Panc1 (cell line): ENCODE data around the gene CFAP157. TPM values are rescaled to one million over a fixed set of nuclear protein-coding genes. Genes with fewer than 3 reads are reported as not detected.

ENCODE experiments used
- ATAC-seq: fragments of 200-7000 bp; cut with Tn5 transposase; 2 replicates; pipeline ENCODE4 v1.9.1; 2020; ENCODE audit warnings: mild to moderate bottlenecking, moderate library complexity
- BruUV-seq: library from RNA; stranded (reverse); fragments of 400-500 nt; replicated peaks from 2 replicates; lab custom pipeline; 2021; lab: Mats Ljungman, UMichigan
- CTCF ChIA-PET: fragments of 300-600 bp; sonication (Branson Sonifier 250); formaldehyde crosslinking; loops from one replicate; lab custom pipeline; 2022; ENCODE audit warnings: antibody characterized with exemption; lab: Charles Lee
- POLR2A ChIA-PET: fragments of 300-600 bp; sonication (Branson Sonifier 250); formaldehyde crosslinking; loops from one replicate; lab custom pipeline; 2022; ENCODE audit warnings: antibody characterized with exemption; lab: Charles Lee
- DNase-seq: peaks from one replicate; pipeline ENCODE4 v3.0.0-alpha.2; 2010; ENCODE audit warnings: low read depth, low spot score
- H3K27ac ChIP-seq: 2 replicates; pipeline ENCODE4 v1.5.1; 2011; ENCODE audit warnings: mild to moderate bottlenecking, low read length, inconsistent platforms
- H3K27me3 ChIP-seq: fragments of 200-500 bp; sonication (Bioruptor generic); 2 replicates; pipeline ENCODE4 v1.6.0; 2014; ENCODE audit warnings: low read length, inconsistent platforms; ENCODE audit not compliant: control insufficient read depth, insufficient read depth
- H3K36me3 ChIP-seq: fragments of 200-500 bp; sonication (Bioruptor generic); 2 replicates; pipeline ENCODE4 v1.5.1; 2014; ENCODE audit warnings: inconsistent platforms, mild to moderate bottlenecking, low read length, moderate library complexity; ENCODE audit not compliant: control insufficient read depth, insufficient read depth
- H3K4me1 ChIP-seq: 2 replicates; pipeline ENCODE4 v1.5.1; 2011; ENCODE audit warnings: inconsistent platforms, mild to moderate bottlenecking, low read length, moderate library complexity; ENCODE audit not compliant: control insufficient read depth, insufficient read depth
- H3K4me3 ChIP-seq, 2 experiments: 2 replicates each; pipeline ENCODE4 v1.5.1; 2011 to 2012; ENCODE audit warnings: low read depth in 2 of 2, low read length in 2 of 2, mild to moderate bottlenecking in 2 of 2, inconsistent platforms in 1 of 2, moderate library complexity in 1 of 2
- H3K9me3 ChIP-seq: fragments of 200-500 bp; sonication (Bioruptor generic); 2 replicates; pipeline ENCODE4 v1.5.1; 2014; ENCODE audit warnings: low read depth, mild to moderate bottlenecking, inconsistent platforms, low read length, moderate library complexity; ENCODE audit not compliant: control insufficient read depth, insufficient read depth
- CTCF ChIP-seq: fragments of 450-650 bp; IDR thresholded peaks from 2 replicates; pipeline ENCODE4 v1.5.1; 2017; ENCODE audit warnings: mild to moderate bottlenecking
- POLR2AphosphoS5 ChIP-seq: IDR thresholded peaks from 2 replicates; pipeline ENCODE4 v1.6.1; 2012; ENCODE audit warnings: mild to moderate bottlenecking, low read depth, low read length, moderate library complexity
- REST ChIP-seq, 2 experiments: IDR thresholded peaks; 2 replicates each; pipeline ENCODE4 v1.6.1; 2011 to 2012; ENCODE audit warnings: low read depth in 2 of 2, control low read depth in 1 of 2, low read length in 1 of 2, mild to moderate bottlenecking in 1 of 2, moderate library complexity in 1 of 2; ENCODE audit not compliant: insufficient read depth in 1 of 2
- SIN3A ChIP-seq: IDR thresholded peaks from 2 replicates; pipeline ENCODE4 v1.6.1; 2012; ENCODE audit warnings: low read depth, mild to moderate bottlenecking, low read length, moderate library complexity, borderline replicate concordance; ENCODE audit not compliant: insufficient read depth
- TCF7L2 ChIP-seq: IDR thresholded peaks from 2 replicates; pipeline ENCODE4 v1.6.1; 2011; ENCODE audit warnings: mild to moderate bottlenecking, low read depth, low read length, inconsistent platforms
- in situ Hi-C: cut with HindIII; loops from 2 replicates; pipeline ENCODE4 v1.10.0; 2016; ENCODE audit warnings: low sequenced_read_pairs, low pct_unique_long_range_greater_than_20kb
- intact Hi-C: fragments of 100-400 bp; cut with micrococcal nuclease; formaldehyde crosslinking; loops from one replicate; pipeline ENCODE4 v1.10.0; 2022; ENCODE audit not compliant: unreplicated experiment
- total RNA-seq: library from RNA; stranded (reverse); gene quantifications from one replicate; pipeline ENCODE4 v1.2.1, GENCODE V29; 2021; ENCODE audit not compliant: unreplicated experiment

The CFAP157 gene
- total RNA-seq, 1 experiment from 2014 or later: not detected

DNA sequence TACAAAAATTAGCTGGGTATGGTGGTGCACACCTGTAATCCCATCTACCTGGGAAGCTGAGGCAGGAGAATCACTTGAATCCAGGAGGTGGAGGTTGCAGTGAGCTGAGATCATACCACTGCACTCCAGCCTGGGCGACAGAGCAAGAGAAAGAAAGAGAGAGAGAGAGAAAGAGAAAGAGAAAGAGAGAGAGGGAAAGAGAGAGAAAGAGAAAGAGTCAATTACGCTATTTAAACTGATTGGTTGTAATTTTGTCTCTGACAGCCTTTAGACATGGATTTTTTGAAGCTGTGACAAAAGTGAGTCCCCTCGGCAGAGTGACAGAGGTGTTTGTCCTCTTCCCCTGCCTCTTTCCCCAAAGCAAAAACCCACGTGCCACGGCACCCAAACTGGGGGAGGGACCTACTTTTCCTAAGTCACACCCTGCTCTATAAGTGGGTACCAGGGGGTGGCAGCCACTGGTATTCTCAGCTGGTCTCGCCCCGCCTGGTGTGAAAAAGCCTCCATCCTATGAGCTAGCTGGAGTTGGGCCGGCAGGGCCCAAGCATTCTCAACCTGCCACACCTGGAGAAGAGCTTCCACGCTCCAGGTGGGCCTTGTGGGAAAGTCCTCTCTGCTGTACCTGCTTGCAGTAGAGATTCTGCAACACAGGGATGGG lies 3.4 kb upstream of the CFAP157 start (continued):
- TF ChIP-seq TCF7L2: no peak

DNA sequence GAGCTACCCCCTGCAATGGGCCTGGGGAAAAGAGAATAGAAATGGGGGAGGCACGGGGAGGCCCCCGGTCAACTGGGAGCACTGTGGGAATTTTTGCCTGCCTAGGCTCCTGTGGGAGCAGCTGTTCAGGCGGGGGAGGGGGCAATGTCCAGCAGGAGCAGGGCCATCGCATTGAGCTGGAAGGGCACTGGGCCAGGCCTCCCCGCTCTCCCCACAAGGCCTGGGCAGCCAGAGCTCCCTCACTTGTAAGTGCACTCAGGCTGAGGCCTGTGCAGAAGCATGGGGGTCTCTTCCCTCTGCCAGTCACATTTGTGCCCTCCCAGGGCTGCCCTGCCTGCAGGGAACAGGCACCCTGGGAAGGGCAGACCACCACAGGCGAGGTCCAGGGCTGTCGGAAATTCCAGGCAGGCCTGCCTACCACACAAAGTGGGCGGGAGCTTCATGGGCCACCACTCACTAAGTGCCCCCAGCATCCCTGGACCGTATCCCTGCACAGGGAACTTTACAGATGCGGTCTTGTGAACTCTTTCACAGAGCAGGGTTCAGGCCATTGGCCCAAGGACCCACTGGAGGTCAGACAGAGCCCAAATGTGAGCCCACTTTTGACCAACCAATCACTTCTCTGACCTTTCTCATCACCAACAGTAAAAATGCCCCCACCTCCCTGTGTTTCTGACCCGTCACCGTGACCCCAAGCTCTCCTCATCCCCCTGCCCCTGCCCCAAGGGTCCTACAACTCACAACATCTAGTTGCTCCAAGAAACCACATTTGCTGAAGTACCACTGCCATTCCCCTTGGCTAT lies 1.0 kb upstream of the CFAP157 start:
- H3K27ac ChIP-seq: no peak overlapping the region
- ATAC-seq (no peak), DNase-seq (no peak)
- no peak overlapping the region for H3K4me3 ChIP-seq
- in situ Hi-C loops: no loop called here
- TF ChIP-seq REST (IDR thresholded peaks at IDR 0.05; ENCODE audit: insufficient read depth in 1 of 2, low read depth in 2 of 2, low read length in 1 of 2) (no peak), SIN3A (no peak), POLR2AphosphoS5 (no peak), CTCF (no peak), TCF7L2 (no peak)
- no peaks in the 10 kb centered on the region for H3K36me3 ChIP-seq
- no peaks in the 10 kb centered on the region for H3K9me3 ChIP-seq
- no TSS peak for BruUV-seq
- intact Hi-C loops: no loop called here
- ChIA-PET POLR2A (no interaction called here), CTCF (no interaction called here)
- H3K27me3 ChIP-seq: no peaks in the 10 kb centered on the region
- H3K4me1 ChIP-seq: no peaks in the 10 kb centered on the region; the same call in 1 of the 2 replicates

- H3K27me3 ChIP-seq: no peaks in the 10 kb centered on the region
- ChIA-PET CTCF (interaction anchor here (0.6 kb wide), 1 partner anchor 1669 kb away, joined by 7 read pairs; no protein-coding TSS in a partner anchor), POLR2A (no interaction called here)
- in situ Hi-C loops (no loop called here), intact Hi-C loops (no loop called here)
- H3K9me3 ChIP-seq: no peaks in the 10 kb centered on the region
- no peak; the same call in 1 of the 2 replicates for TF ChIP-seq CTCF
- DNase-seq (no peak), ATAC-seq (peak; percentile 59; the same call in 1 of the 2 replicates)
- no peak overlapping the region for H3K4me3 ChIP-seq
- H3K36me3 ChIP-seq: no peaks in the 10 kb centered on the region
- peaks cover 8% of the 10 kb centered on the region for H3K4me1 ChIP-seq
- no TSS peak for BruUV-seq
- no peak overlapping the region for H3K27ac ChIP-seq
Measured at GRCh38 chr9:127707766-127708165, 978 bp downstream of the CFAP157 start.
